SU-DHL-6 (cell line): Measurements from ENCODE around the gene RUFY4.
"Not testable (repeated sequence)": the region's sequence is repeated elsewhere in the genome, so short reads cannot be mapped to it uniquely, and the experiment has no call there.

ENCODE experiments used
- H2AFZ ChIP-seq: fragments of 200-600 bp; sonication (generic); 2 replicates; pipeline ENCODE4 v1.6.1; 2014; ENCODE audit warnings: low read depth, mild to moderate bottlenecking, moderate library complexity, mixed read lengths, antibody characterized with exemption, low read length; ENCODE audit not compliant: severe bottlenecking
- H3F3A ChIP-seq: fragments of 200-600 bp; shearing (Covaris generic); 2 replicates; pipeline ENCODE4 v1.6.0; 2016; ENCODE audit warnings: antibody characterized with exemption, mild to moderate bottlenecking; ENCODE audit not compliant: insufficient read depth
- H3K27ac ChIP-seq: fragments of 200-600 bp; sonication (generic); 2 replicates; pipeline ENCODE4 v1.5.1; 2016; ENCODE audit warnings: low read depth, mild to moderate bottlenecking, low read length, moderate library complexity, mixed read lengths
- H3K27me3 ChIP-seq: fragments of 200-600 bp; sonication (generic), shearing (Covaris generic); 2 replicates; pipeline ENCODE4 v1.6.0; 2014; ENCODE audit warnings: mild to moderate bottlenecking, low read length
- H3K36me3 ChIP-seq: fragments of 200-600 bp; sonication (generic); 2 replicates; pipeline ENCODE4 v1.6.1; 2014; ENCODE audit warnings: mild to moderate bottlenecking, low read length, mixed read lengths
- H3K4me2 ChIP-seq: fragments of 300-600, 200-600 bp; shearing (Covaris generic), sonication (generic); 2 replicates; pipeline ENCODE4 v1.6.0; 2014; ENCODE audit warnings: low read length, low read depth, mild to moderate bottlenecking; ENCODE audit not compliant: poor library complexity, severe bottlenecking
- H3K4me3 ChIP-seq: fragments of 200-600 bp; sonication (generic); 2 replicates; pipeline ENCODE4 v1.5.1; 2014; ENCODE audit warnings: antibody characterized with exemption, low read length, mild to moderate bottlenecking, mixed read lengths; ENCODE audit not compliant: insufficient read depth, poor library complexity, severe bottlenecking
- H3K79me2 ChIP-seq: fragments of 200-600 bp; sonication (generic); 2 replicates; pipeline ENCODE4 v1.6.1; 2014; ENCODE audit warnings: mild to moderate bottlenecking, low read length, moderate library complexity; ENCODE audit not compliant: insufficient read depth
- H3K9ac ChIP-seq: fragments of 200-600 bp; sonication (generic); 2 replicates; pipeline ENCODE4 v1.7.0; 2014; ENCODE audit warnings: mild to moderate bottlenecking, low read length
- H3K9me2 ChIP-seq: fragments of 200-600 bp; sonication (generic); replicated peaks from 2 replicates; pipeline ENCODE4 v1.6.1; 2014; ENCODE audit warnings: low read length; ENCODE audit not compliant: insufficient read depth
- H3K9me3 ChIP-seq: fragments of 200-600 bp; sonication (generic); 2 replicates; pipeline ENCODE4 v1.6.1; 2014; ENCODE audit warnings: low read length, mixed read lengths; ENCODE audit not compliant: insufficient read depth
- H4K20me1 ChIP-seq: fragments of 200-600 bp; sonication (generic); 2 replicates; pipeline ENCODE4 v1.6.1; 2014; ENCODE audit warnings: low read depth, mild to moderate bottlenecking, antibody characterized with exemption, low read length, moderate library complexity, mixed read lengths
- CTCF ChIP-seq: fragments of 200-600 bp; sonication (generic); IDR thresholded peaks from one replicate; pipeline ENCODE4 v1.5.1; 2017; ENCODE audit warnings: antibody characterized with exemption, mild to moderate bottlenecking, low read length, moderate library complexity; ENCODE audit not compliant: insufficient read depth, poor library complexity, severe bottlenecking
- EZH2phosphoT487 ChIP-seq: fragments of 200-600 bp; sonication (generic), shearing (Covaris generic); conservative IDR thresholded peaks from 2 replicates; pipeline ENCODE4 v1.6.1; 2018; ENCODE audit warnings: mild to moderate bottlenecking, antibody characterized with exemption, low read length, moderate library complexity, mixed read lengths

The RUFY4 gene

GRCh38 chr2:218093879-218094278 is 24.8 kb downstream of the RUFY4 start:
- Histone ChIP-seq H3K36me3 (no peaks in the 10 kb centered on the region), H3K27me3 (no peaks in the 10 kb centered on the region), H3K9me3 (no peaks in the 10 kb centered on the region), H3K27ac (no peak overlapping the region), H3K9me2 (no peaks in the 10 kb centered on the region), H2AFZ (no peak overlapping the region), H3K9ac (no peak overlapping the region), H3K4me3 (no peak overlapping the region), H4K20me1 (no peaks in the 10 kb centered on the region), H3K4me2 (no peak overlapping the region), H3F3A (no peaks in the 10 kb centered on the region), H3K79me2 (no peaks in the 10 kb centered on the region)
- no peak for TF ChIP-seq EZH2phosphoT487
- no peak for TF ChIP-seq CTCF

GRCh38 chr2:218095853-218096252 is 26.8 kb downstream of the RUFY4 start:
- H3K36me3 ChIP-seq, result no peaks in the 10 kb centered on the region
- no peaks in the 10 kb centered on the region for H4K20me1 ChIP-seq
- no peak overlapping the region for H3K4me2 ChIP-seq
- H3K9ac ChIP-seq, result no peak overlapping the region
- no peaks in the 10 kb centered on the region for H3K9me3 ChIP-seq
- H3K27ac ChIP-seq, result no peak overlapping the region
- H3F3A ChIP-seq, result no peaks in the 10 kb centered on the region
- H3K27me3 ChIP-seq, result no peaks in the 10 kb centered on the region
- no peak overlapping the region for H3K4me3 ChIP-seq
- H2AFZ ChIP-seq, result no peak overlapping the region
- H3K79me2 ChIP-seq, result no peaks in the 10 kb centered on the region
- TF ChIP-seq EZH2phosphoT487 (no peak), CTCF (no peak)
- no peaks in the 10 kb centered on the region for H3K9me2 ChIP-seq

- H2AFZ ChIP-seq, result no peak overlapping the region
- H3K27me3 ChIP-seq, result no peaks in the 10 kb centered on the region
- no peaks in the 10 kb centered on the region for H3K36me3 ChIP-seq
- H3K27ac ChIP-seq, result no peak overlapping the region
- no peak overlapping the region for H3K9ac ChIP-seq
- H3K9me2 ChIP-seq, result no peaks in the 10 kb centered on the region
- H4K20me1 ChIP-seq, result no peaks in the 10 kb centered on the region
- H3K4me2 ChIP-seq, result no peak overlapping the region
- H3K79me2 ChIP-seq, result no peaks in the 10 kb centered on the region
- no peaks in the 10 kb centered on the region for H3K9me3 ChIP-seq
- TF ChIP-seq EZH2phosphoT487 (no peak), CTCF (no peak)
- no peak overlapping the region for H3K4me3 ChIP-seq
- H3F3A ChIP-seq, result no peaks in the 10 kb centered on the region
These were observed 28.9 kb downstream of the RUFY4 start for GRCh38 chr2:218097975-218098374.

- H3K9me2 ChIP-seq, H3K9me3 ChIP-seq: not testable (repeated sequence)
These were observed 39.8 kb downstream of the RUFY4 start for GRCh38 chr2:218108834-218109233.

GRCh38 chr2:218121789-218122188 is 52.7 kb downstream of the RUFY4 start:
- not testable (repeated sequence) for H3K4me2 ChIP-seq, H3F3A ChIP-seq, H3K4me3 ChIP-seq, H3K9ac ChIP-seq, H3K79me2 ChIP-seq, H4K20me1 ChIP-seq, H3K9me3 ChIP-seq, H3K27ac ChIP-seq, H3K9me2 ChIP-seq, H3K36me3 ChIP-seq, H2AFZ ChIP-seq, H3K27me3 ChIP-seq

More at GRCh38 chr2:218108834-218109233, 39.8 kb downstream of the RUFY4 start:
- not testable (repeated sequence) for H3K36me3 ChIP-seq, H3F3A ChIP-seq, H3K27me3 ChIP-seq, H3K4me3 ChIP-seq, H3K9ac ChIP-seq, H3K4me2 ChIP-seq, H3K79me2 ChIP-seq, H2AFZ ChIP-seq, H3K27ac ChIP-seq, H4K20me1 ChIP-seq

GRCh38 chr2:218122286-218122685 is 53.2 kb downstream of the RUFY4 start:
- H3K9ac ChIP-seq, H3K27ac ChIP-seq: not testable (repeated sequence)

More at GRCh38 chr2:218122286-218122685, 53.2 kb downstream of the RUFY4 start:
- H3K9me3 ChIP-seq, H3K9me2 ChIP-seq, H2AFZ ChIP-seq, H3K36me3 ChIP-seq, H3K79me2 ChIP-seq, H3K27me3 ChIP-seq, H3K4me3 ChIP-seq, H3F3A ChIP-seq, H3K4me2 ChIP-seq, H4K20me1 ChIP-seq: not testable (repeated sequence)
